HG02642 (cell line): ENCODE data around the gene LRRC4C.

Experiments
- ATAC-seq: cut with Tn5 transposase; IDR thresholded peaks from one replicate; pipeline ENCODE4 v1.9.1; 2021; ENCODE audit warnings: mild to moderate bottlenecking; ENCODE audit not compliant: unreplicated experiment, poor library complexity

Gene LRRC4C

GRCh38 chr11:41175304-41175972 is 284.0 kb downstream of the LRRC4C start:
- ATAC-seq: no peak

- no peak for ATAC-seq
These were observed 313.1 kb downstream of the LRRC4C start for GRCh38 chr11:41146326-41146725.

- no peak for ATAC-seq
These were observed 314.0 kb downstream of the LRRC4C start for GRCh38 chr11:41145420-41145819.

- no peak for ATAC-seq
These were observed 324.5 kb downstream of the LRRC4C start for GRCh38 chr11:41134971-41135370.

GRCh38 chr11:41133023-41133422 is 326.4 kb downstream of the LRRC4C start:
- ATAC-seq: no peak

GRCh38 chr11:41121600-41121999 is 337.9 kb downstream of the LRRC4C start:
- ATAC-seq: no peak

- no peak for ATAC-seq
These were observed 340.0 kb downstream of the LRRC4C start for GRCh38 chr11:41119484-41119883.

GRCh38 chr11:41118521-41118920 is 340.9 kb downstream of the LRRC4C start:
- no peak for ATAC-seq

GRCh38 chr11:41116970-41117369 is 342.5 kb downstream of the LRRC4C start:
- ATAC-seq: no peak

GRCh38 chr11:41115066-41115465 is 344.4 kb downstream of the LRRC4C start:
- no peak for ATAC-seq

- ATAC-seq: no peak
These were observed 346.3 kb downstream of the LRRC4C start for GRCh38 chr11:41113160-41113559.

GRCh38 chr11:41110527-41110926 is 348.9 kb downstream of the LRRC4C start:
- no peak for ATAC-seq

GRCh38 chr11:41102471-41102870 is 357.0 kb downstream of the LRRC4C start:
- ATAC-seq: no peak

- no peak for ATAC-seq
These were observed 359.8 kb downstream of the LRRC4C start for GRCh38 chr11:41099654-41100053.

- no peak for ATAC-seq
These were observed 374.3 kb downstream of the LRRC4C start for GRCh38 chr11:41085123-41085522.

GRCh38 chr11:41081756-41082285 is 377.6 kb downstream of the LRRC4C start:
- no peak for ATAC-seq

GRCh38 chr11:41074318-41074717 is 385.1 kb downstream of the LRRC4C start:
- ATAC-seq: no peak

GRCh38 chr11:41065432-41065831 is 394.0 kb downstream of the LRRC4C start:
- ATAC-seq: no peak

GRCh38 chr11:41058138-41058537 is 401.3 kb downstream of the LRRC4C start:
- no peak for ATAC-seq

GRCh38 chr11:41056892-41057569 is 402.4 kb downstream of the LRRC4C start:
- no peak for ATAC-seq

- ATAC-seq: no peak
These were observed 405.6 kb downstream of the LRRC4C start for GRCh38 chr11:41053894-41054293.
